HEK293 (cell line): ENCODE data around the gene RPL22.

Source experiments
- CTCF ChIP-seq: fragments of 450-650 bp; formaldehyde crosslinking; IDR thresholded peaks from 2 replicates; pipeline ENCODE4 v1.5.1; 2016; ENCODE audit warnings: missing biosample characterization, missing genetic modification characterization
- TF ChIP-seq, protein P1 (sequence below): fragments of 450-650 bp; formaldehyde crosslinking; optimal IDR thresholded peaks from 2 replicates; pipeline ENCODE3; 2016; ENCODE audit warnings: missing biosample characterization, mild to moderate bottlenecking, missing genetic modification characterization

- TF ChIP-seq, protein P1, sequence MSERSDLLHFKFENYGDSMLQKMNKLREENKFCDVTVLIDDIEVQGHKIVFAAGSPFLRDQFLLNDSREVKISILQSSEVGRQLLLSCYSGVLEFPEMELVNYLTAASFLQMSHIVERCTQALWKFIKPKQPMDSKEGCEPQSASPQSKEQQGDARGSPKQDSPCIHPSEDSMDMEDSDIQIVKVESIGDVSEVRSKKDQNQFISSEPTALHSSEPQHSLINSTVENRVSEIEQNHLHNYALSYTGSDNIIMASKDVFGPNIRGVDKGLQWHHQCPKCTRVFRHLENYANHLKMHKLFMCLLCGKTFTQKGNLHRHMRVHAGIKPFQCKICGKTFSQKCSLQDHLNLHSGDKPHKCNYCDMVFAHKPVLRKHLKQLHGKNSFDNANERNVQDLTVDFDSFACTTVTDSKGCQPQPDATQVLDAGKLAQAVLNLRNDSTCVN (tag by site-specific recombination), result peak; percentile 25
- TF ChIP-seq CTCF (tag by site-specific recombination), result no peak
These were observed 42.7 kb upstream of the RPL22 start for GRCh38 chr1:6241887-6242740.
